Heart left ventricle (tissue), 13 donors: ENCODE results near the gene AFF4.

Experiments used
- CTCF ChIP-seq, 12 donors: fragments of 200-600 bp; sonication (generic) in 4 of 12; IDR thresholded peaks; one replicate each; pipeline versions ENCODE4 v1.5.0 to v1.8.0; 2018 to 2022; ENCODE audit warnings: antibody characterized with exemption in 12 of 12, mild to moderate bottlenecking in 5 of 12
- POLR2A ChIP-seq, 2 donors: fragments of 450-650 bp; IDR thresholded peaks; one replicate each; pipeline ENCODE4 v1.6.1; 2017; ENCODE audit warnings: antibody characterized with exemption in 2 of 2, mild to moderate bottlenecking in 2 of 2, moderate library complexity in 2 of 2
- donor health status: ischemic (EF 13 %, LVEDD 7.1; RV severe dilation, severe dysfunction).
- donor health status: DM: no; HTN: yes; CAD: no.
- donor health status: DM: no; HTN: no; CAD: no.
- donor health status: ischemic (EF 25% LVEDD 6.9; RV normal size, moderate dysfunction).
- donor health status: ischemic (EF 25% LVEDD 5.7; RV mildly dilated, moderate dysfunction).
- donor health status: ischemic (EF 35%, LVEDD 5.7; RV mildly dilated, moderate dysfunction).
- donor health status: nonischemic (EF 11% LVEDD 7.7; RV severe dilation, severe dysfunction).
- donor health status: DM: yes; HTN: yes; CAD: no.
- donor health status: PGD.
- donor health status: ischemic (EF 29% LVEDD 5.4; RV normal size, mild dysfunction).
- donor health status: nonischemic (EF 23%, LVEDD 6.1; RV moderate dilation, normal function).

- TF ChIP-seq CTCF (IDR thresholded peaks at IDR 0.05) (no peak), POLR2A (IDR thresholded peaks at IDR 0.05) (no peak)
Observed at GRCh38 chr5:132853790-132854189, 109.6 kb downstream of the AFF4 start.
